Fibroblast of mammary gland (primary cell): Measurements from ENCODE around the gene BET1L.

Source experiments
- DNase-seq: peaks from one replicate; pipeline ENCODE4 v3.0.0-alpha.2; 2010; ENCODE audit warnings: low read depth
- H3K4me3 ChIP-seq: 2 replicates; pipeline ENCODE4 v1.5.1; 2011; ENCODE audit warnings: low read depth, mild to moderate bottlenecking, low read length, moderate library complexity; ENCODE audit not compliant: control insufficient read depth
- CTCF ChIP-seq: conservative IDR thresholded peaks from 2 replicates; pipeline ENCODE4 v1.5.1; 2011; ENCODE audit warnings: low read depth, low read length, inconsistent platforms; ENCODE audit not compliant: control insufficient read depth, insufficient read depth

Gene BET1L

GRCh38 chr11:227824-228379, 20.7 kb upstream of the BET1L start:
- DNase-seq: no peak
- no peak overlapping the region for H3K4me3 ChIP-seq
- no peak for TF ChIP-seq CTCF

GRCh38 chr11:225734-226453, 18.7 kb upstream of the BET1L start:
- no peak overlapping the region for H3K4me3 ChIP-seq
- TF ChIP-seq CTCF: no peak
- peak; percentile 73 for DNase-seq

- no peak for DNase-seq
- TF ChIP-seq CTCF: no peak
These were observed 17.2 kb upstream of the BET1L start for GRCh38 chr11:224424-224823.

GRCh38 chr11:223884-224283, 16.7 kb upstream of the BET1L start:
- no peak for DNase-seq
- no peak for TF ChIP-seq CTCF
- no peak overlapping the region for H3K4me3 ChIP-seq

More at GRCh38 chr11:224424-224823, 17.2 kb upstream of the BET1L start:
- no peak overlapping the region for H3K4me3 ChIP-seq

- H3K4me3 ChIP-seq: no peak overlapping the region
- no peak for DNase-seq
- no peak for TF ChIP-seq CTCF
These were observed 16.0 kb upstream of the BET1L start for GRCh38 chr11:223026-223789.

- no peak for DNase-seq
- no peak for TF ChIP-seq CTCF
- no peak overlapping the region for H3K4me3 ChIP-seq
These were observed 15.0 kb upstream of the BET1L start for GRCh38 chr11:221998-222789.
